Smooth muscle cell (in vitro differentiated cells): Measurements from ENCODE around the gene SLC6A18. TPM values are rescaled to one million over a fixed set of nuclear protein-coding genes. Genes with fewer than 3 reads are reported as not detected.

Experiments
- DNase-seq: peaks from one replicate; lab custom pipeline; 2025; ENCODE audit not compliant: unreplicated experiment; lab: John Stamatoyannopoulos, UW
- H2AFZ ChIP-seq: fragments of 200-600 bp; sonication (generic); 2 replicates; pipeline ENCODE4 v1.6.0; 2016; ENCODE audit warnings: antibody characterized with exemption, low read depth, mild to moderate bottlenecking
- H3F3A ChIP-seq: fragments of 200-600 bp; sonication (generic); 2 replicates; pipeline ENCODE4 v1.6.0; 2017; ENCODE audit warnings: antibody characterized with exemption, low read depth
- H3K27ac ChIP-seq: fragments of 200-600 bp; sonication (generic); 2 replicates; pipeline ENCODE4 v1.5.1; 2016; ENCODE audit warnings: low read depth, mild to moderate bottlenecking
- H3K27me3 ChIP-seq: fragments of 200-600 bp; sonication (generic); 2 replicates; pipeline ENCODE4 v1.6.1; 2016; ENCODE audit warnings: low read depth, mild to moderate bottlenecking
- H3K36me3 ChIP-seq: fragments of 200-600 bp; sonication (generic); 2 replicates; pipeline ENCODE4 v1.5.1; 2016; ENCODE audit warnings: low read depth
- H3K4me1 ChIP-seq: fragments of 200-600 bp; sonication (generic); 2 replicates; pipeline ENCODE4 v1.5.1; 2016; ENCODE audit warnings: low read depth
- H3K4me2 ChIP-seq: fragments of 200-600 bp; sonication (generic); 2 replicates; pipeline ENCODE4 v1.6.0; 2016; ENCODE audit warnings: mild to moderate bottlenecking
- H3K4me3 ChIP-seq: fragments of 200-600 bp; sonication (generic); 2 replicates; pipeline ENCODE4 v1.5.1; 2016; ENCODE audit warnings: mild to moderate bottlenecking
- H3K79me2 ChIP-seq: fragments of 200-600 bp; sonication (generic); 2 replicates; pipeline ENCODE4 v1.6.0; 2016; ENCODE audit warnings: low read depth, mild to moderate bottlenecking
- H3K9ac ChIP-seq: fragments of 200-600 bp; sonication (generic); 2 replicates; pipeline ENCODE4 v1.6.0; 2016; ENCODE audit warnings: low read depth
- H3K9me3 ChIP-seq: fragments of 200-600 bp; sonication (generic); replicated peaks from 2 replicates; pipeline ENCODE4 v1.5.1; 2016; ENCODE audit warnings: low read depth
- H4K20me1 ChIP-seq: fragments of 200-600 bp; sonication (generic); 2 replicates; pipeline ENCODE4 v1.6.0; 2016; ENCODE audit warnings: low read depth
- WGBS: methylation state at CpG from one replicate; pipeline ENCODE4 v1.1.7; 2016; ENCODE audit warnings: low lambda C conversion rate; 5-methylcytosine and 5-hydroxymethylcytosine counted together
- polyA plus RNA-seq: library from polyadenylated mRNA; unstranded; fragments of >200 nt; fragmentation: Nextera tagmentation; extraction: Ambion mirVana; gene quantifications from 2 replicates; pipeline ENCODE4 v1.2.1, GENCODE V29; 2016
- total RNA-seq: library from RNA; depleted of rRNA; stranded (reverse); fragments of >200 nt; gene quantifications from 2 replicates; pipeline ENCODE4 v1.2.3, GENCODE V29; 2014
- TF ChIP-seq, protein P1 (sequence below): fragments of 200-600 bp; sonication (generic); IDR thresholded peaks from 2 replicates; pipeline ENCODE4 v1.5.1; 2017; ENCODE audit warnings: borderline replicate concordance, mild to moderate bottlenecking, antibody characterized with exemption; ENCODE audit not compliant: insufficient read depth, poor library complexity, severe bottlenecking

Gene SLC6A18
- total and polyA plus RNA-seq, 2 experiments from 2014 or later: not detected

DNA sequence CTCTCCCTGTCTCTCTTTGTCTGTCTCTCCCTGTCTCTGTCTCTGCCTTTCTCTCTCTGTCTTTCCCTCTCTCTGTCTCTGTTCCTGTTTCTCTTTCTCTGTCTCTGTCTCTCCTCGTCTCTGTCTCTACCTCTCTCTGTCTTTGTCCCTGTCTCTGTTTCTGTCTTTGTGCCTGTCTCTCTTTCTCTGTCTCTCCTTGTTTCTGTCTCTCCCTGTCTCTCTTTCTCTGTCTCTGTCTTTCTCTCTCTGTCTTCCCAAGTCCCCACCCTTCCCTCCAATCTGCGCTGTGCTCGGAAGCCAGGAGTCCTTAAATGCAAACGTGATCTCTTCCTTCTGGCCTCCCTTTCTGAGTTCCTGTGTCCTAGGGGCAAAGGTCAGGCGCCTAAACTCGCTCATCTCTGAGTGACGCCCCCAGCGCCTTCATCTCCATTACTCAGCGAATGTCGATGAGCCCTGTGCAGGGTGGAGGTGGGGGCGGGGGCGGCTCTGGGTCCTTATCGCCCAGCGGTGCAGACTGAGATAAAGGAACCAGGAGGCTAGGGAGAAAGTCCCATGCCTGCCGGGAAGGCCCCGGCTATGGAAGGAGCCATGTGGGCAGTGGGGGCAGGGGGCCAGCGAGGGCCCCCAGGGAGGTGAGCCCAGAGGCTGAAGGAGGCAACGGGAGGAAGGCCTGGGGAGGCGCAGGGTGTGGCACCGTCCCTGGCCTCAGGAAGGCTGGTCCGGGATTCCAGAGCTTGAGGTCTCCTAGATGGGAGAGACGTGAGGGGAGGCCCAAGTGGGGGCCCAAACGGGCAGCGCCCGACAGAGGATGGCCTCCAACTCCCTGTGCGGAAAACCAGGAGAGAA, 25.3 kb upstream of the SLC6A18 start:
- Histone ChIP-seq H3K27ac (no peak overlapping the region), H3K4me3 (no peak overlapping the region), H3K9ac (no peak overlapping the region), H3K4me1 (no peaks in the 10 kb centered on the region), H3K36me3 (no peaks in the 10 kb centered on the region), H3K9me3 (no peaks in the 10 kb centered on the region), H3K27me3 (peaks cover 5% of the 10 kb centered on the region), H4K20me1 (no peaks in the 10 kb centered on the region), H3K79me2 (no peaks in the 10 kb centered on the region), H3F3A (no peaks in the 10 kb centered on the region), H3K4me2 (no peak overlapping the region), H2AFZ (no peak overlapping the region)
- 66% methylated on average over 26 of the region's 26 CpGs for whole genome bisulfite sequencing
- TF ChIP-seq, protein P1, sequence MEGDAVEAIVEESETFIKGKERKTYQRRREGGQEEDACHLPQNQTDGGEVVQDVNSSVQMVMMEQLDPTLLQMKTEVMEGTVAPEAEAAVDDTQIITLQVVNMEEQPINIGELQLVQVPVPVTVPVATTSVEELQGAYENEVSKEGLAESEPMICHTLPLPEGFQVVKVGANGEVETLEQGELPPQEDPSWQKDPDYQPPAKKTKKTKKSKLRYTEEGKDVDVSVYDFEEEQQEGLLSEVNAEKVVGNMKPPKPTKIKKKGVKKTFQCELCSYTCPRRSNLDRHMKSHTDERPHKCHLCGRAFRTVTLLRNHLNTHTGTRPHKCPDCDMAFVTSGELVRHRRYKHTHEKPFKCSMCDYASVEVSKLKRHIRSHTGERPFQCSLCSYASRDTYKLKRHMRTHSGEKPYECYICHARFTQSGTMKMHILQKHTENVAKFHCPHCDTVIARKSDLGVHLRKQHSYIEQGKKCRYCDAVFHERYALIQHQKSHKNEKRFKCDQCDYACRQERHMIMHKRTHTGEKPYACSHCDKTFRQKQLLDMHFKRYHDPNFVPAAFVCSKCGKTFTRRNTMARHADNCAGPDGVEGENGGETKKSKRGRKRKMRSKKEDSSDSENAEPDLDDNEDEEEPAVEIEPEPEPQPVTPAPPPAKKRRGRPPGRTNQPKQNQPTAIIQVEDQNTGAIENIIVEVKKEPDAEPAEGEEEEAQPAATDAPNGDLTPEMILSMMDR: no peak
- DNase-seq: no peak

DNA sequence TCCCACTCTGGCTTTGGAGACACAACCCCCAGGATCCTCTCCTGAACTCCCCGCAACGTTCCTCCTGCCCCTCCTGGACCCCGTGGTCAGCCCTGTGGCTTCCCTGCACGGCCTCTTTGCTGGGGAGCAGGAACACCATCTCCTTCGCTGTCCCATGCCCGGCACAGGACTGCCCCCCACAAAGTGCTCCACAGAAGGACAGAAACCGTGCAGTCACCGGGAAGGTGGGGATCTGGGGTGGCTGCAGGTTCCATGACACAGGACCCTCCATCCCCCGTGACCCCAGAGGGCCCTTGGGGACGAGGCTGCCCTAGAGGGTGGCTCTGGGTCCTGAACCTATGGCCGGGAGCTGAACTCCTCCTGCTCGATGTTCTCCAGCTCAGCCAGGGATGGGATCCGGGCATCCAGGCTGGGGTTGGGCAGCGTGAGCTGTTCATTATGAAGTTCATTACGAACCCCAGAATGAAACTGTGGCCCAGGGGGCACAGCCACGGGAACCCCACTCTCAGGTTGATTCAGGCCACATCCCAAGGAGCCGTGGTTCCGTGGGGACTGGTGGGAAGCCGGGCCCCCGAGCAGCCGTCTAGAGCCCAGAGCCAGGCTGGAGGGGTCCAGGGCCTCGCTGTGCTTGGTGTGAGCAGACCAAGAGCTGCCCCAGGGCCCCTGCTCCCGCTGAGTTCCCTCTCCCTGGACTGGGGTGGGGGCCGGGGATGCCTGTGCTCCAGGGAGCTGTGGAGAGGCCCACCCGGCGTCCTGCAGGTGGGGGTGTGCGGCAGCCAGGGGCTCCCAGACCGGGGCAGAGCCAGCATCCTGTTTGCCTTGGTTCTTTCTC, 24.5 kb upstream of the SLC6A18 start:
- Histone ChIP-seq H3K4me2 (no peak overlapping the region), H3K9me3 (no peaks in the 10 kb centered on the region), H2AFZ (no peak overlapping the region), H4K20me1 (no peaks in the 10 kb centered on the region), H3K36me3 (no peaks in the 10 kb centered on the region), H3K27ac (no peak overlapping the region), H3K9ac (no peak overlapping the region), H3K4me1 (no peaks in the 10 kb centered on the region), H3K79me2 (no peaks in the 10 kb centered on the region), H3F3A (no peaks in the 10 kb centered on the region), H3K27me3 (peaks cover 5% of the 10 kb centered on the region), H3K4me3 (no peak overlapping the region)
- DNase-seq: no peak
- WGBS: 83% methylated on average over 28 of the region's 28 CpGs
- TF ChIP-seq, protein P1: no peak

DNA sequence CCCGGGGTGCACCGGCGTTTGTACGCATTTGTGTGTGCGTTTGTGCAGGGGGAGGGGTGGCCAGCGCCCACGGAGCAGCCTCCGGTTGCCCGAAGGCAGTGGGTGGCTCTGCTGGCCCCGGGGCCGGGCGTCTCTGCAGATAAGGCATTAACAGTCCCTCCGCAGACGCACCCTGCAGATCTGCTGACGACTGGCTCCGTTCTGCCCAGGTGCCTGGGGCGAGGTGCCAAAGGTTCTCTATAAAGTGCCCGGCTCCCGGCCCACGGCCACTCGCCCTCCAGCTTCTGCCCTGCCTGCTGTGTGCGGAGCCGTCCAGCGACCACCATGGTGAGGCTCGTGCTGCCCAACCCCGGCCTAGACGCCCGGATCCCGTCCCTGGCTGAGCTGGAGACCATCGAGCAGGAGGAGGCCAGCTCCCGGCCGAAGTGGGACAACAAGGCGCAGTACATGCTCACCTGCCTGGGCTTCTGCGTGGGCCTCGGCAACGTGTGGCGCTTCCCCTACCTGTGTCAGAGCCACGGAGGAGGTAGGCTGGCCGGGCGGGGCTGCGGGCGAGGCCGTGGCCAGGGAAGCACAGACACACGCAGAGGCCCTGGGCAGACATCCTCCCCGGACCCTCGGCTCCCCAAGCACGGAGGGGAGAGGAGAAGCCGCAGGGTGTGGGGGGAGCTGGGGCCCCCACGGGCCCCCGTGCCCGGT, 23.7 kb upstream of the SLC6A18 start, which contains the start of gene SLC6A19:
Gene SLC6A19, plus strand, starts transcription at position 269 of the 699 bp plus-strand sequence. Its CDS starts 56 bp downstream, at position 325.
- Histone ChIP-seq H2AFZ (no peak within 1 kb of the TSS), H3K27me3 (peaks cover 5% of the 10 kb centered on the region), H3K36me3 (no peaks in the 10 kb centered on the region), H3K9me3 (no peaks in the 10 kb centered on the region), H3K4me3 (no peak within 1 kb of the TSS), H4K20me1 (no peaks in the 10 kb centered on the region), H3K27ac (no peak within 1 kb of the TSS), H3K4me1 (no peaks in the 10 kb centered on the region), H3K4me2 (no peak within 1 kb of the TSS), H3F3A (no peaks in the 10 kb centered on the region), H3K79me2 (no peaks in the 10 kb centered on the region), H3K9ac (no peak within 1 kb of the TSS)
- TF ChIP-seq, protein P1: no peak
- DNase-seq: no peak
- 86% methylated on average over 45 of the region's 51 CpGs for WGBS
